Measurements from ENCODE around the gene CXXC5. TPM values are rescaled to one million over a fixed set of nuclear protein-coding genes. Genes with fewer than 3 reads are reported as not detected.
A peak's percentile ranks its signal among the peaks of the same experiment; 100 is the strongest.

The CXXC5 gene
- total RNA-seq, 1 donor from 2014 or later: 151 TPM

- Histone ChIP-seq H3K4me3 (ENCODE audit: insufficient read depth, low read depth, low read length) (no peak overlapping the region), H3K27ac (ENCODE audit: low read depth, low read length) (peak overlapping the region; percentile 89), H3K4me1 (ENCODE audit: insufficient read depth, low read length) (peaks cover 54% of the 10 kb centered on the region), H2AFZ (ENCODE audit: low read depth, low read length) (no peak overlapping the region), H3K4me2 (ENCODE audit: low read length) (peak overlapping the region; percentile 75), H3K9me3 (ENCODE audit: insufficient read depth, low read depth, low read length) (no peaks in the 10 kb centered on the region), H3K27me3 (ENCODE audit: insufficient read depth, low read length) (no peaks in the 10 kb centered on the region), H4K20me1 (ENCODE audit: insufficient read depth, low read length) (peaks cover 7% of the 10 kb centered on the region), H3K79me2 (ENCODE audit: insufficient read depth, low read length) (peaks cover 1% of the 10 kb centered on the region), H3K36me3 (ENCODE audit: insufficient read depth, low read length) (peaks cover 3% of the 10 kb centered on the region), H3K9ac (ENCODE audit: low read length) (peak overlapping the region; percentile 77)
- TF ChIP-seq EZH2 (IDR thresholded peaks at IDR 0.05; ENCODE audit: insufficient read depth, low read length): no peak
- TF ChIP-seq CTCF (IDR thresholded peaks at IDR 0.05; ENCODE audit: insufficient read depth, low read depth, low read length): peak; percentile 29
- DNase-seq (ENCODE audit: low read depth): peak; percentile 64
- Mint-ChIP-seq H3K4me1 (ENCODE audit: low read depth, unreplicated experiment) (peaks cover 71% of the 10 kb centered on the region), H3K9me3 (ENCODE audit: unreplicated experiment) (no peaks in the 10 kb centered on the region), H3K27ac (ENCODE audit: unreplicated experiment) (peak overlapping the region; percentile 62), H3K27me3 (ENCODE audit: low read depth, unreplicated experiment) (no peaks in the 10 kb centered on the region), H3K36me3 (ENCODE audit: low read depth, unreplicated experiment) (peaks cover 26% of the 10 kb centered on the region), H3K4me3 (ENCODE audit: unreplicated experiment) (no peak overlapping the region)
- FAIRE-seq: no peak
These were observed 42.1 kb downstream of the CXXC5 start for GRCh38 chr5:139690064-139690802.

- no peaks in the 10 kb centered on the region for H3K79me2 ChIP-seq (ENCODE audit: insufficient read depth, low read length)
- DNase-seq (ENCODE audit: low read depth): no peak
- peaks cover 3% of the 10 kb centered on the region for H3K36me3 ChIP-seq (ENCODE audit: insufficient read depth, low read length)
- Mint-ChIP-seq H3K27ac (ENCODE audit: unreplicated experiment) (peak overlapping the region; percentile 84), H3K36me3 (ENCODE audit: low read depth, unreplicated experiment) (peaks cover 23% of the 10 kb centered on the region), H3K27me3 (ENCODE audit: low read depth, unreplicated experiment) (no peaks in the 10 kb centered on the region), H3K4me1 (ENCODE audit: low read depth, unreplicated experiment) (peaks cover 70% of the 10 kb centered on the region), H3K9me3 (ENCODE audit: unreplicated experiment) (no peaks in the 10 kb centered on the region), H3K4me3 (ENCODE audit: unreplicated experiment) (no peak overlapping the region)
- H3K9ac ChIP-seq (ENCODE audit: low read length): peak overlapping the region; percentile 77
- FAIRE-seq: no peak
- peak overlapping the region; percentile 89 for H3K27ac ChIP-seq (ENCODE audit: low read depth, low read length)
- H4K20me1 ChIP-seq (ENCODE audit: insufficient read depth, low read length): peaks cover 4% of the 10 kb centered on the region
- no peak overlapping the region for H2AFZ ChIP-seq (ENCODE audit: low read depth, low read length)
- H3K27me3 ChIP-seq (ENCODE audit: insufficient read depth, low read length): no peaks in the 10 kb centered on the region
- no peak overlapping the region for H3K4me3 ChIP-seq (ENCODE audit: insufficient read depth, low read depth, low read length)
- peaks cover 59% of the 10 kb centered on the region for H3K4me1 ChIP-seq (ENCODE audit: insufficient read depth, low read length)
- peak overlapping the region; percentile 75 for H3K4me2 ChIP-seq (ENCODE audit: low read length)
- H3K9me3 ChIP-seq (ENCODE audit: insufficient read depth, low read depth, low read length): no peaks in the 10 kb centered on the region
- TF ChIP-seq EZH2 (IDR thresholded peaks at IDR 0.05; ENCODE audit: insufficient read depth, low read length) (no peak), CTCF (IDR thresholded peaks at IDR 0.05; ENCODE audit: insufficient read depth, low read depth, low read length) (no peak)
These were observed 42.9 kb downstream of the CXXC5 start for GRCh38 chr5:139690803-139691629.
